Activated T-cell treated with anti-CD3 and anti-CD28 coated beads, Interleukin-2, amount 50 U/mL, for 72 hours (primary cell): ENCODE measurements around the gene DUSP7. TPM values are rescaled to one million over a fixed set of nuclear protein-coding genes. Genes with fewer than 3 reads are reported as not detected.

ENCODE experiments used
- ATAC-seq, 2 donors: fragments of 150-1000 bp; cut with Tn5 transposase; replicated peaks in 1 of 2; 2 replicates each; pipeline ENCODE4 v1.10.0; 2021; ENCODE audit warnings: moderate library complexity in 2 of 2, mild to moderate bottlenecking in 1 of 2
- DNase-seq, 2 donors: peaks; one replicate each; pipeline ENCODE4 v3.0.0; 2021 to 2022; ENCODE audit warnings: mixed read lengths in 1 of 2
- H3K27ac Mint-ChIP-seq: one replicate; pipeline ENCODE4 v1.8.0; 2022; ENCODE audit warnings: mild to moderate bottlenecking, moderate library complexity, mixed read lengths
- H3K27me3 Mint-ChIP-seq: one replicate; pipeline ENCODE4 v1.8.0; 2022; ENCODE audit warnings: low read depth, mixed read lengths
- H3K36me3 Mint-ChIP-seq, 2 donors: one replicate each; pipeline ENCODE4 v1.8.0; 2022; ENCODE audit warnings: mixed read lengths in 2 of 2, mild to moderate bottlenecking in 1 of 2; ENCODE audit not compliant: insufficient read depth in 2 of 2
- H3K4me1 Mint-ChIP-seq: one replicate; pipeline ENCODE4 v1.8.0; 2022; ENCODE audit warnings: low read depth, mixed read lengths
- H3K4me3 Mint-ChIP-seq, 2 donors: one replicate each; pipeline ENCODE4 v1.8.0; 2022; ENCODE audit warnings: mild to moderate bottlenecking in 2 of 2, mixed read lengths in 2 of 2, moderate library complexity in 2 of 2
- H3K9me3 Mint-ChIP-seq, 2 donors: one replicate each; pipeline ENCODE4 v1.8.0; 2022; ENCODE audit warnings: mixed read lengths in 2 of 2
- total RNA-seq, 2 donors: library from RNA; stranded (reverse); gene quantifications; one replicate each; pipeline ENCODE4 v1.2.3, GENCODE V29; 2022

The DUSP7 gene
- total RNA-seq, 2 donors from 2014 or later = 12.8 to 15.7 TPM

DNA sequence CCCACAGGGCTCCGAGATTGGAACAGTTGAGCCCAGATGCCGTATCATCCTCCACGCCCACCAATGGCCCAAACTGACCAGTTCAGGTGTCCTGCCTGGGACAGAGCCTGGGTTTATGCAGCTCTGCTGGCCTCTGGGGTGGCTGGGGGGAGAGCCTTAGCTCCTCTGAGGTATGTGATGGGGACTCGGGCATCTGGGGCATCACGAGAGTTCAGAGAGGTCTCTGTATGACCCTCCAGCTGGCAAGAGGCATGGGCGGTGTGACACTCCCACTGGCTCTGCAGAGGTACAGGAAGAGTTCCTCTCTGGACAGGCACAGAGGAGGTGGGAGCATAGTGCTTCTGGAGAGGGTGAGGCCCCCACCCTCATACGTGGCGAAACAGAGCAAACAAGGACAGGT is 26.6 kb upstream of the DUSP7 start:
- no peak overlapping the region for H3K4me3 Mint-ChIP-seq
- H3K27me3 Mint-ChIP-seq = no peaks in the 10 kb centered on the region
- no peaks in the 10 kb centered on the region for H3K9me3 Mint-ChIP-seq
- H3K4me1 Mint-ChIP-seq = peaks cover 26% of the 10 kb centered on the region
- ATAC-seq = no peak
- H3K27ac Mint-ChIP-seq = no peak overlapping the region
- H3K36me3 Mint-ChIP-seq = no peaks in the 10 kb centered on the region
- no peak for DNase-seq

DNA sequence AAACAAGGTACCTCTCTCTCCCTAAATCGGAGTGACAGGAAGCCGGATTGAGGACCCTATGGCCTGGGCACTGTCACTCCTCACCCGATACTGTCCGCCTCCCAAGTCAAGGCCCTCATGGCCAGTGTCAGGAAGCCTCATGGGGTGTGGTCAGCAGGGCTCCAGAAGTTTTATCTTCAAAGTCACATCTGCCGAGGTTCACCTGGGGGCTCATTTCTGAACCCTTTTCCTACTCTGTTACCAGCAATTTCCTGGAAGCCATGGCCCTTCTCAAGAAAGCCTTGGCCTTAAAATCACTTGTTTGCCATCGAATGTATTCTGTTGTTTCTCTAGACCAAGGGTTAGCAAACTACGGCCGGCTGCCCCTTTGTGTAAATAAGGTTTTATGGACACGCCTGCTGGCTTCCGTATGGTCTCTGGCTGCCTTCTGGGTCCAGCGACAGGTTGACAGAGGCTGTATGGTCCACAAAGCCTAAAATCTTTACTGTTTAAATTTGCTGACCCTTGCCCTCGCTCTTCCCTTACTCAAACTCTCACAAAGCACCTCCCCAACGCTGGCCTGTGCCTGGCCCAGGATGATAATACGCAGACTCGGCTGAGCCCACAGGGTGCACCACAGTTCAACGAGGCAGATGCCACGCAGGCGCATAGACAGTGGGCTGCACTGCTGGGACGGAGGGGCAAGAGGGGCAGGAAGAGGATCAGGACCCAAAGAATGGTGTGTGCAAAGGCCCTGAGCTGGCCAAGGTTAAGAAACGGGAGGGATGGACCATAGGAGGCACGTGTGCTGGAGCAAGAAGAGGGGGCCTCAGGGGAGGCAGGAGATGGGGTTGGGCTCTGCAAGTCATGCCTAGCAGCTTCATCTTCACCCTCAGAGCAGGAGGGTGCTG is 24.7 kb upstream of the DUSP7 start:
- Mint-ChIP-seq H3K27ac (no peak overlapping the region), H3K4me1 (peaks cover 7% of the 10 kb centered on the region), H3K4me3 (no peak overlapping the region), H3K36me3 (no peaks in the 10 kb centered on the region), H3K27me3 (no peaks in the 10 kb centered on the region), H3K9me3 (no peaks in the 10 kb centered on the region)
- no peak for DNase-seq
- ATAC-seq = no peak

DNA sequence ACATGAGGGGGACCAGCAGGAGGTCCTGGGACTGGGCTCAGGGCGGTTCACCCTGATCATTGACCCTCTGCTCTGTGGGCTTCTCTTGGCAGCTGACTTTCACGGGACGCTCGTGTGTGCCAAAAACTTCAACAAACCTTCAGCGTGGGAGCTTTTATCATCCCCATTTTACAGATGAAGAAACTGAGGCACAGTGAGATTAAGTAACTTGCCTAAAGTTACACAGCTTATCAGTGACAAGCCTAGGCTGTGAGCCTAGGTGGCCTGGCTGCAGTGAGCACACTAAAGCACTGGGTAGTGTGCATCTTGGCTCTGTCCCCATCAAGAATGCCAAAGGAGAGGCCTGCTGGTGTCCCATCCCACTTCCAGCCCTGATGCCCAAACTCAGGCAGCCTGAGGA is 23.6 kb upstream of the DUSP7 start:
- H3K27ac Mint-ChIP-seq = no peak overlapping the region
- no peak for ATAC-seq
- no peaks in the 10 kb centered on the region for H3K4me1 Mint-ChIP-seq
- no peak overlapping the region for H3K4me3 Mint-ChIP-seq
- H3K9me3 Mint-ChIP-seq = no peaks in the 10 kb centered on the region
- no peaks in the 10 kb centered on the region for H3K27me3 Mint-ChIP-seq
- no peak for DNase-seq
- H3K36me3 Mint-ChIP-seq = no peaks in the 10 kb centered on the region

DNA sequence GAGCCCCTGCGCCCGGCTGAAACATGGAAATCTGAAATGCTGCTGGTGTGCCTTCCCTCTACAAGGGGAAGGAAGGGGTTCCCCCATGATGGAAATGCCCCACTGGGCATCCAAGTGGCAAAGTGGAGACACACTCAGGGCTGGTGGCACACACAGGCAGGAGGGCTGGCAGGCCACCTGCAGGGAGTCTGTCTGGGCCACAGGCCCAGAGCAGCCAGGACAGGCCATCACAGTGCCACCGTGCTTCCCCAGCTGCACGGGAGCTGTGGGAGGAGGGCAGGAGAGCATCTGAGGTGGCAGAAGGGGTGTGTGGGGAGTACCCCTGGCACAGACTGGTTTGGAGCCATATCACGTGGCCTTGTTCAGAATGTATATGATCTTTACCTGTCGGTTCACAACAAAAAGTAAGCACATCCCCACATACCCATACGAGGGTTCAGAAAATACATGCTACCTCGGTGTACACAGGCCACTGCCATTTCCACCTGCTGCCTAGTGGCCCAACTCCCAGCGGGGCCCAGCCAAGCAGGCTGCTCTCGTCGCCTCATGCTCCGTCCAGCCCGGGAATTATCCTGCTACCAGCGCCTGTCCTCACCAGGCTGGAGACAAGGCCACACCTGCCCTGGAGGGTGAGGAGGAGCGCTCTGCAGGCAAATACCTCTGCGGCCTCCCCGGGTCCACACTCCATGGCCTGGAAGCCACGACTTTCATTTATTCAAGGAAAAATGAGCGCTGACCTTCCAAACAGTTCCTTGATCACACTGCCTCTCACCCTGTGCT is 22.6 kb upstream of the DUSP7 start:
- Mint-ChIP-seq H3K9me3 (no peaks in the 10 kb centered on the region), H3K27ac (no peak overlapping the region)

DNA sequence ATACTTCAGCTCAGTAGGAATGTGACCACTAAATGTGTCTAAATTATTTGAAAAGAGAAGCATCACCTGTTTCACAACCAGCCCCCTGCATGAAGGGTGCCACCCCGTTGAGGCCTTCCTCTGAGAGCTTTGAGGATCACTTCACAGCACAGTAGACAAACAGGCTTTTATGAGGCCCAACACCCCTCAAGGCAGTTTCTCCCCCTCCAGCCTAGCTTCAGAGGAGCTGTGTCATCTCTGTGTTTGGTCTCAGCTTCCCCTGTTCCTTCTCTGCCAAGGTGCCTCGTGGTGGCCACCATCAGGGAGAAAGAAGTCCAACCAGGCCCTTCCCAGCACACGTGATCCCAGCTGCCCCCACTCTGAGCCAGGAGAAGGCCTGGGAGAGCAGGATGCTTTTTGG is 21.6 kb upstream of the DUSP7 start:
- H3K27ac Mint-ChIP-seq = no peak overlapping the region
- H3K27me3 Mint-ChIP-seq = no peaks in the 10 kb centered on the region
- H3K36me3 Mint-ChIP-seq = no peaks in the 10 kb centered on the region
- no peaks in the 10 kb centered on the region for H3K4me1 Mint-ChIP-seq
- DNase-seq (no peak), ATAC-seq (no peak)
- no peak overlapping the region for H3K4me3 Mint-ChIP-seq
- H3K9me3 Mint-ChIP-seq = no peaks in the 10 kb centered on the region

More for the DNA sequence above, 22.6 kb upstream of the DUSP7 start:
- ATAC-seq = no peak
- no peaks in the 10 kb centered on the region for H3K4me1 Mint-ChIP-seq
- DNase-seq = no peak
- H3K27me3 Mint-ChIP-seq = no peaks in the 10 kb centered on the region
- H3K4me3 Mint-ChIP-seq = no peak overlapping the region
- no peaks in the 10 kb centered on the region for H3K36me3 Mint-ChIP-seq

DNA sequence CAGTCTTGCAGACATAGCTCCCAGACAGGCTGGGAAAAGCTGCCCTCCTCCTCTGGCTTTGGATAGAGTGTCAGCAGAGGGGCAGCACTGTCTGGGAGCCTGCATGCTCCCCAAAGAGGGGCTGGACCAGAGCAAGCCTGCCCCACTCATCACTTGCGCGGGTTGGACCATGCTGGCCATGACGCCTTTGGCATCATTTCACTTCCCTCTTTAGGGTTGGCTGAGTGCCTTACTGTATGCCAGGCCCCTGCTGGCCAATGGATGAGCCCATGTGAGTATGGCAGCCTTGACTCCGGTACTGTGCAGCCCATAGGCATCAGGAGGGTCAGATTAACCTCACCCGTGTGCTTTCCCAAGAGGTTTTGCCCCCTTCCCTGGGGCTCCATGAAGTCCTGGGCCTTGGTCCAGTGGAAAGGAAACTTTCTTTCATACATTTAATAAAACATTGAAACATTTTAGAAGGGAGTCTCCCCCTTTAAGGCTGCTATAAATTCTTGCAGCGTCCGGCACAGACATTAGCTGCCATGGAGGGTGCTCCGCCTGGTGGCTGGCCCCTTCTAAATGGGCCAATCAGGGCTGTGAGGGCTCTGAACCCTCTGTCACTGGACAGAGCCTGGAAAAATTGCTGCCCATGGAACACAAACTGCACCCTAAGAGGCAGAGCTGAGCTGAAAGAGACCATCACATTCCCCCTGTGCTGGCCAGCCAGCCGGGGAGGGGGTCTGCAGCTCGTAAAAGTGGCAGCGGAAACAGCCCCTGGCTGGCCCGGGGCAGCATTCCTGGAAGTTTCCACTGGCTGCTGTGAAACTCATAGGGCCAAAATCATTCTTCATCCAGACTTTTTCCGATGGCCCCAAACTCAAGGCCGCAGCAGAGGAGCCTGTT is 20.8 kb upstream of the DUSP7 start:
- H3K4me1 Mint-ChIP-seq = no peaks in the 10 kb centered on the region
- no peaks in the 10 kb centered on the region for H3K9me3 Mint-ChIP-seq
- no peak overlapping the region for H3K4me3 Mint-ChIP-seq
- H3K36me3 Mint-ChIP-seq = no peaks in the 10 kb centered on the region
- no peaks in the 10 kb centered on the region for H3K27me3 Mint-ChIP-seq
- DNase-seq (no peak), ATAC-seq (no peak)
- H3K27ac Mint-ChIP-seq = no peak overlapping the region

DNA sequence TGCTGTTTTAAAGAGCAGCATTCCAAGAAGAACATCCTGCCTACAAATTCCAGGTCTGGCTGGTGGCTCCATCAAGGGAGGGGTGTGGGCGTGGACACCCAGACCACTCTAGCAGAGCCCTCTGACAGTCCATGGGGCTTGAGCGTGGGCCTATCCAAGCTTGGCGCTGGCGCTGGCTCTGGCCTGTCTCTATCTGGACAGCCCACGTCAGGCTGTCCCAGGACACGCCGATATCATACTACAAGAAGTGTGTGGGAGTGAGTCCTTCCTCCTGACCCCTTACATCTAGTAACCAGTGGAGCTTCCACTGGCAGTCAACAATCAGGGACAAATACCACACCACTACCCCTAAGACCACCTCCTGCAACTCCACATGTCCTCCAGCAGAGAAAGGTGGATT is 17.1 kb upstream of the DUSP7 start:
- H3K4me1 Mint-ChIP-seq = no peaks in the 10 kb centered on the region

DNA sequence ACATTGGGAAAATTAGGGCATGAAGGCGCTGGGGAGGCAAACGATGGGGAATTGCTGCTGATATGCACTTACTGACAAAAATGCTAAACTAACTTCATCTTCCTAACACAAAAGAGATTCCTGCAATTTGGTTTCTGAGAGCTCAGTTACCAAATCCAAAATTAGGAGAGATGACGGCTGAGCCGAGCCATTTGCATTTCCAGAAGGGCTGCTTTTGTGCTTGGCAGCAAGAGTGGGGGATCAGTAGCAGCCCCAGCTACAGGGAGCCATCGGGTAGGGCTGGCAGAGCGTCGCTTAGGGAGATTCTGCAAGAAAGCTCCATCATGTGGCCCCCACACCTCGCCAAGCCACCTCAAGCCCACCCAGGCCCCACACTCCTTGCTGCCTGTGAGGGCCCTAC is 16.1 kb upstream of the DUSP7 start:
- ATAC-seq = no peak
- H3K4me3 Mint-ChIP-seq = no peak overlapping the region
- H3K27ac Mint-ChIP-seq = no peak overlapping the region
- H3K9me3 Mint-ChIP-seq = no peaks in the 10 kb centered on the region
- H3K4me1 Mint-ChIP-seq = no peaks in the 10 kb centered on the region
- DNase-seq = no peak
- no peaks in the 10 kb centered on the region for H3K36me3 Mint-ChIP-seq
- no peaks in the 10 kb centered on the region for H3K27me3 Mint-ChIP-seq

More for the DNA sequence above, 17.1 kb upstream of the DUSP7 start:
- ATAC-seq (no peak), DNase-seq (no peak)
- Mint-ChIP-seq H3K4me3 (no peak overlapping the region), H3K27me3 (no peaks in the 10 kb centered on the region), H3K27ac (no peak overlapping the region), H3K9me3 (no peaks in the 10 kb centered on the region), H3K36me3 (no peaks in the 10 kb centered on the region)

DNA sequence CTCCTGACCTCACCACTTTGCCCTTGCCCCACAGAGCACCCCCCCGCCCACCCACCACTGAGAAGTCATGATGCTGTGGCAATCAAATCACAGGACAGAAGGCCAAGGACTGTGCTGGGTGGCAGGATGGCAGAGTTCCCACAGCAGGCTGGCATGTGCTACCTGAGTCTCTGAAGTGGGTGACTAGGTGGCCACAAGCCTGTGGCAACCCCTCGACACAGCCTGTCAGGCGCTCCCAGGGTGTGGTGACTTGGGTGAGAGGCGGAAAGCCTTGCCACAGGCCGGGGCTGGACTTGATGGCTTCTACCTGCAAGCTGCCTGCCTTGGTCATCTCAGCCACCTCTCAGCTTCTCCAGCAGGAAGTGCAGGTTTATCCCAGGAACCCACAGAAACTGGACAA is 15.6 kb upstream of the DUSP7 start:
- no peak overlapping the region for H3K27ac Mint-ChIP-seq
- ATAC-seq = peak in 1 of 2 donors; percentile 18

DNA sequence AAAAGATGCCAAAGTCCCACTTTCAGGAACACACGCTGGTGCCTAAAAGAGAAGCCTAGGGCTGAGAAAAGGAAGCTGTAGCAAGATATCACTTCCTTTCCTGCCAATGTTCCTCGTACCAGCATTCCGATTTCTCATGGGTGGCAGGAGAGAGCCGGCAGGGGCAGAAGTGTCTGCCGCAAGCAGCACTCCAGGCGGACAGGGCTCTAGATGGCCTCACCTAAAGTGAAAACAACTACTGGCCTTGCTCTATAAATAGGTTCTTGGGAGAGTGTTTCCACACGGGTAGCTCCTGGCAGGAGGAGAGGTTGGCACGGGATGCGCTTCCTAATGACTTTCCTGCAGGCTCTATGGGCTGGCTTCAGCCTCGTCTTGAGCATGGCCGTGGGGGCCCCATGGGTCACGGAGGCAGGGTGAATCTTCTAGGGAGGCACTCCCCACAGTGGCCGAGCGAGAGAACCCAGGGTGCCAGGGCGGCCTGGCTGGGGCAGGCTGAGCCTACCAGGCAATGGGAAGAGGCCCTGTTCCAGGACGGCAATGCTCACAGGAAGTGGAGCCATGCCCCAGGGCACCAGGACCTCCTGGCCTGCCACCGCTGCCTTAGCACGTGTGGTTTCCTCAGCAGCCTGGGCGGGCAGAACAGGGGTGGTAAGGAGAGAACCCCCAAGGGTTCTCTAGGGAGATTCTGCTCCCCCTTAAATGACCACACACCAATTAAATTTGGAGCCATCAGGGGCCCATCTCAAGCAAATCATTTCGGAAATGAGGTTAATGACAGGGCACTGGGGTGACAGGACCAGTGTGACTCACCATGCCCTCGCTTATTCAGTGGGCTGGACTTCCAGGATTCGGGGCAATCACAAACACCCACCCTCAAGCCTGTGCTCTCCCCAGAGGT is 14.6 kb upstream of the DUSP7 start:
- Mint-ChIP-seq H3K27ac (no peak overlapping the region), H3K9me3 (no peaks in the 10 kb centered on the region), H3K27me3 (no peaks in the 10 kb centered on the region), H3K4me3 (no peak overlapping the region), H3K36me3 (no peaks in the 10 kb centered on the region), H3K4me1 (no peaks in the 10 kb centered on the region)
- DNase-seq (no peak), ATAC-seq (peak in 1 of 2 donors; percentile 47)

More for the DNA sequence above, 15.6 kb upstream of the DUSP7 start:
- DNase-seq = no peak
- Mint-ChIP-seq H3K27me3 (no peaks in the 10 kb centered on the region), H3K36me3 (no peaks in the 10 kb centered on the region), H3K9me3 (no peaks in the 10 kb centered on the region), H3K4me1 (no peaks in the 10 kb centered on the region), H3K4me3 (no peak overlapping the region)

DNA sequence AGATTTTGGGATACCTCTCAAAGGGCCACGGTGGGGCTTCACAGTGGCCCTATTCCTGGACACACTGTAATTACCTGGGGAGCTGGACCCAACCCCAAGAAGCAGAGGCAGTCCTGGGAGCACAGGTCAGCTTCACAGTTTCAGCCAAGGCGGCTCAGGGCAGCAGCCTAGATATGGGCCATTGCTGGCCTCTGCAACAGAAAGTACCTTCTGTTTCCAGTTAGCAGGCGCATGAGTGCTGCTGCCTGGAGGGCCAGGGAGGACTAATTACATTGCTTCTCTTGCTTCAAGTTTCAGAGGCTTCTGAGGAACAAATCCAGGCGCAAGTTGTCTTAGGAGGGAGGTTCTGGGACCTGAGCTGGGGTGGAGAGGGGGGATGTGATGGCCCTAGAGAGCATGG is 13.5 kb upstream of the DUSP7 start:
- no peak overlapping the region for H3K27ac Mint-ChIP-seq
- no peaks in the 10 kb centered on the region for H3K4me1 Mint-ChIP-seq
- H3K4me3 Mint-ChIP-seq = no peak overlapping the region
- no peak for DNase-seq
- no peak for ATAC-seq
- no peaks in the 10 kb centered on the region for H3K36me3 Mint-ChIP-seq
- no peaks in the 10 kb centered on the region for H3K27me3 Mint-ChIP-seq
- H3K9me3 Mint-ChIP-seq = no peaks in the 10 kb centered on the region

DNA sequence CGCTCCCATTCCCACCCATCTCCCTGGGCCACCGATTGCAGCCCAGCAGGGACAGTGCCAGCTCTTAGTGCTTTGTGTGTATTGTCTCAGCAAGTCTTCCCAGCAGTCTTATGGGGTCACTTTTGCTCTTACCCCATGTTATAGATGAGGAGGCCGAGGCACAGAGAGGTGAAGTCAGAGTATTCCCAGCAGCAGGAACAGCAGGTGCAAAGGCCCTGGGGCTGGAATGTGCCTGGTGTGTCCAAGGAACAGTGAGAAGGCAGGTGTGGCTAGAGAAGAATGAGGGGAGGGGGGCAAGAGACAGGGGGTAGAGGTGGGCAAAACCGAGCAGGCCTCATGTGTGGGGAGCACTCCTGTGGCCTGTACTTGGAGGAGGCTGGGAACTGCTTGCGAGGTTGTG is 12.8 kb upstream of the DUSP7 start:
- H3K27ac Mint-ChIP-seq = no peak overlapping the region
- H3K4me1 Mint-ChIP-seq = no peaks in the 10 kb centered on the region
- H3K36me3 Mint-ChIP-seq = no peaks in the 10 kb centered on the region
- no peak overlapping the region for H3K4me3 Mint-ChIP-seq
- H3K27me3 Mint-ChIP-seq = no peaks in the 10 kb centered on the region
- DNase-seq (no peak), ATAC-seq (no peak)
- H3K9me3 Mint-ChIP-seq = no peaks in the 10 kb centered on the region
